IgD-negative memory B cell (primary cell): ENCODE results near the gene ADAM11. TPM values are rescaled to one million over a fixed set of nuclear protein-coding genes. Genes with fewer than 3 reads are reported as not detected.
"Not testable (repeated sequence)": the region's sequence is repeated elsewhere in the genome, so short reads cannot be mapped to it uniquely, and the experiment has no call there.

Experiments used
- H3K27ac Mint-ChIP-seq, 3 donors: one replicate each; pipeline ENCODE4 v1.8.0; 2020 to 2022; ENCODE audit warnings: mild to moderate bottlenecking in 3 of 3, mixed read lengths in 3 of 3, moderate library complexity in 1 of 3
- H3K27me3 Mint-ChIP-seq: one replicate; pipeline ENCODE4 v1.8.0; 2021; ENCODE audit warnings: mixed read lengths
- H3K36me3 Mint-ChIP-seq: one replicate; pipeline ENCODE4 v1.8.0; 2020; ENCODE audit warnings: mild to moderate bottlenecking, mixed read lengths
- H3K4me1 Mint-ChIP-seq, 3 donors: one replicate each; pipeline ENCODE4 v1.8.0; 2020 to 2022; ENCODE audit warnings: mixed read lengths in 3 of 3, mild to moderate bottlenecking in 1 of 3
- H3K4me3 Mint-ChIP-seq, 4 donors: one replicate each; pipeline ENCODE4 v1.8.0; 2020 to 2022; ENCODE audit warnings: mild to moderate bottlenecking in 4 of 4, mixed read lengths in 4 of 4, moderate library complexity in 3 of 4
- H3K9me3 Mint-ChIP-seq, 3 donors: one replicate each; pipeline ENCODE4 v1.8.0; 2020 to 2021; ENCODE audit warnings: mixed read lengths in 3 of 3, mild to moderate bottlenecking in 1 of 3
- polyA plus RNA-seq: library from polyadenylated mRNA; unstranded; fragments of 300-500 nt; fragmentation: Illumina TruSeq; gene quantifications from one replicate; pipeline ENCODE4 v1.2.3, GENCODE V29; 2021

Gene ADAM11
- polyA plus RNA-seq, 1 donor from 2014 or later: not detected

DNA sequence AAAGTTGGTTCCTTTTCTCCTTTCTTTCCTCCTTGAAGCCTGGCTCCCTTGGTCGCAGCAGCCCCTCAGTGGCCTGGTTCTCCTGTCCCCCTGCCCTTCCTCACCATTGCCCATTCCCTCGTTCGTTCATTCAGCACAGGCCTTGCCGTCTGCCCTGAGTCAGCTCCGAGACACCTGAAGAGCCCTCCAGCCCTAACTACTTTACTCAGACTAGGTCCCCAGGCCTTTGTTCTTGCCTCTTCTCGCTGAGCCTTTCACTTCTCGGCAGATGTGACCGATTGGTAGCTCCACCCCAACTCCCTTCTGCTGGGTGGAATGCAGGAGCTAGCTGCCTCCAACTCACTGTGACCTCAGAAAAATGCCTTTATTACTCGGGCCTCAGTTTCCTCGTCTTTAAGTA lies 7.0 kb upstream of the ADAM11 start:
- Mint-ChIP-seq H3K36me3 (peaks cover 2% of the 10 kb centered on the region), H3K27ac (no peak overlapping the region), H3K4me1 (no peaks in the 10 kb centered on the region), H3K4me3 (no peak overlapping the region), H3K9me3 (no peaks in the 10 kb centered on the region), H3K27me3 (no peaks in the 10 kb centered on the region)

GRCh38 chr17:44752953-44753861 lies 5.6 kb upstream of the ADAM11 start:
- H3K27ac Mint-ChIP-seq: no peak overlapping the region

DNA sequence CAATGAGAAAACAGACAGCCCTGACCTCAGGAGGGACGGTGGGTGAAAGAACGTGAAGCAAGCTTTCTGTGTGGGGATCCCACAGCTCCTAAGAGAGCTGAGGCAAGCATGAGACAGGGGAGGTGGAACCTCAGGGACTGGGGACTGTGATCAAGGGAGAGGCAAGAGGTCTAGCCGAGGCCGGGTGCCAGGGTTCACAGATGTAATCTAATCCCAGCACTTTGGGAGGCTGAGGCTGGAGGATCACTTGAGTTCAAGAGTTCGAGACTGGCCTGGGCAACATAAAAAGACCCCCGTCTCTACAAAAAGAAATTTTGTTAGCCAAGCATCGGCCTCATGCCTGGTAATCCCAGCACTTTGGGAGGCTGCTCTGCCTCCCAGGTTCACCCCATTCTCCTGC lies 4.5 kb upstream of the ADAM11 start:
- Mint-ChIP-seq H3K9me3 (no peaks in the 10 kb centered on the region), H3K27ac (no peak overlapping the region), H3K4me3 (no peak overlapping the region), H3K4me1 (peaks cover 0 to 2% (median 0%) of the 10 kb centered on the region in 3 donors), H3K36me3 (peaks cover 2% of the 10 kb centered on the region), H3K27me3 (peaks cover 11% of the 10 kb centered on the region)

More at GRCh38 chr17:44752953-44753861, 5.6 kb upstream of the ADAM11 start:
- peaks cover 2% of the 10 kb centered on the region for H3K36me3 Mint-ChIP-seq
- peaks cover 9% of the 10 kb centered on the region for H3K27me3 Mint-ChIP-seq
- no peak overlapping the region for H3K4me3 Mint-ChIP-seq
- H3K4me1 Mint-ChIP-seq: peaks cover 0 to under 1% (median 0%) of the 10 kb centered on the region in 3 donors
- no peaks in the 10 kb centered on the region for H3K9me3 Mint-ChIP-seq

GRCh38 chr17:44755180-44755579 lies 3.6 kb upstream of the ADAM11 start:
- not testable (repeated sequence) for H3K27ac Mint-ChIP-seq, H3K4me1 Mint-ChIP-seq, H3K9me3 Mint-ChIP-seq, H3K36me3 Mint-ChIP-seq, H3K4me3 Mint-ChIP-seq
- H3K27me3 Mint-ChIP-seq: peaks cover 11% of the 10 kb centered on the region

DNA sequence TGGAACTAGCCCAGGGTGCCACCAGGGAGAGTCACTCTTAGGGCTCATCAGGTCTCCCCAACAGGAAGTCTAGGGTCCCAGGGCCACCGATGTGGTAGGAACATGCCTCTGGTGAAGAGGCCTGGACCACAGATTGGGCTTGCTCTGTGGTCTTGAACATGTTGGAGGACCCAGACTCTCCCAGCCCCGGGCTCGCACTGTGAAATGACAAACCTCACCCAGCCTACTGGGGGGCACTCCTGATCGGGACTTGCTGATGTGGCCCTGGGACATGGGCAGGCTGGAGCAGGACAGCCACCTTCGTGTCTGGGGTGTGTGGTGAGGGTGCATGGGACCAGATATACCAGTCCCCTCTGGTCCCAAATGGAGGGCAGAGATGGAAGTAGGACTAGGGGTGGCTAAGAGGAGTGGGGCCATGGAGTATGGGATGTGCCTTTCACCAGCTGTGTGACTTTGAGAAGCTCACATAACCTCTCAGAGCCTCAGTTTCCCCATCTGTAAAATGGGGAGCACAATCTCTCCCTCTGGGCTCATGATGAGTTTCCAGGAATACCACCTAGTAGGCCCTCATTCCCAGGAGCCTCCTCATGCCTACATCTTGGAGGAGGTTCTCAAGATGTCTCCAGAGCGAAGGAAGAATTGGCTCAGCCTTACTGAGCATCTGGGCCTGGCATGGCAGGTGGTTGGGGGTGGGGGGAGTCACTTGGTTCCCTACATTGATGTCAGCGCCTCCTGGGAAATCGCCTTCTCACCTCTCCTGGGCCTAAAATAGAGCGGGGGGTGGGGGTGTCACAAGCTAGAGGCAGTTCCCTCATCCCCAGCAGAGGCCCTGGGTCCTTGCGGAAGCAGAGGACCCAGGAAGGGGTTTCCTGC lies 1.5 kb upstream of the ADAM11 start:
- Mint-ChIP-seq H3K4me3 (peak overlapping the region in 3 of 4 donors; percentile 17 to 45 (median 45)), H3K36me3 (no peaks in the 10 kb centered on the region), H3K9me3 (no peaks in the 10 kb centered on the region), H3K27me3 (peaks cover 11% of the 10 kb centered on the region), H3K4me1 (peaks cover 0 to 2% (median 0%) of the 10 kb centered on the region in 3 donors), H3K27ac (no peak overlapping the region)

GRCh38 chr17:44757918-44758413 lies 822 bp upstream of the ADAM11 start:
- H3K36me3 Mint-ChIP-seq: no peaks in the 10 kb centered on the region
- H3K4me1 Mint-ChIP-seq: peaks cover 0 to 2% (median 0%) of the 10 kb centered on the region in 3 donors
- H3K27ac Mint-ChIP-seq: peak overlapping the region in 1 of 3 donors; percentile 74
- H3K27me3 Mint-ChIP-seq: peaks cover 11% of the 10 kb centered on the region
- peak overlapping the region; percentile 45 to 83 (median 60) for H3K4me3 Mint-ChIP-seq
- H3K9me3 Mint-ChIP-seq: no peaks in the 10 kb centered on the region

- no peaks in the 10 kb centered on the region for H3K9me3 Mint-ChIP-seq
- H3K4me1 Mint-ChIP-seq: peaks cover 0 to 2% (median 0%) of the 10 kb centered on the region in 3 donors
- H3K27me3 Mint-ChIP-seq: peaks cover 12% of the 10 kb centered on the region
- no peak overlapping the region for H3K27ac Mint-ChIP-seq
- no peaks in the 10 kb centered on the region for H3K36me3 Mint-ChIP-seq
- H3K4me3 Mint-ChIP-seq: no peak overlapping the region
Observed at GRCh38 chr17:44759086-44759915, 513 bp downstream of the ADAM11 start.

- H3K4me1 Mint-ChIP-seq: peaks cover 0 to 2% (median 0%) of the 10 kb centered on the region in 3 donors
- H3K27me3 Mint-ChIP-seq: peaks cover 16% of the 10 kb centered on the region
Observed at GRCh38 chr17:44759916-44760243, 1.1 kb downstream of the ADAM11 start.

DNA sequence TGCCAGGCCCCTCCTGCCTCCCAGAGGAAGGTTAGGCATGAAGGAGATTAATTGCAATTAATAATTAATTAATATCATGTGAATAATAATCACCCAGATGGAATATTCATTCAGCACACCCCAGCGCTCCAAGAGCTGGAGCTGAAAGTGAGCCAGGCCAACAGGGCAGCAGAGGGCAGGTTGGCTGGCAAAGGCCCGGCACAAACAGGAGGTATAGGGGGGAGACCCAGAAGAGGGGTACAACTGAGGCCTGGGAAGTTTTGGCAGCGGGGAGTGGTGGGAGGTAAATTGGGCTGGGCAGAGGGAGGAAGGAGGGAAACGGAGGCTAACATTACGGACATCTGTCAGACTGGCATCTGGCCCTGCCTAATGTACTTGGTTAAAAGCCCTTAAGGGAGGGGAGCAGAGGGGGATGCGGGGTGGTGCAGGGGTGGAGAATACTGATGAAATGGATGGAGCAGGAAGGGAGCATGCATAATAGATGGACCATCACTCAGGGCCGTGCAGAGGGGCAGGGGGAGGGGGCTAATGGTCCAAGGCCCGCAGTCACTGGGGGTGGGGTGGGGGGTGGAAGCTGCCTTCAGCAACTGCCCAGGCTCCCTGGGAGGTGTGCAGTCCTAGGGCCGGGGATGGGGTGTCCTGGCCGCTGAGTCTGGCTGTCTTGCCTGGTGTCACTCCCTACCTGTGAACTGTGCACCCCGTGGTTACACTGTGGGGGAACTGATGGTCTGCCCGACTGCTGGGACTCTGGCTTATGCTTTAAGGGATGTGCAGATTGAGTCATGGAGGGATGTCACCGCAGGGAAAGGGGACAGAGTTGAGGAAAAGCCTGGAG lies 1.9 kb downstream of the ADAM11 start:
- Mint-ChIP-seq H3K4me3 (peak overlapping the region in 3 of 4 donors; percentile 60 to 76 (median 67)), H3K27me3 (peaks cover 19% of the 10 kb centered on the region), H3K27ac (peak overlapping the region in 1 of 3 donors; percentile 35), H3K36me3 (no peaks in the 10 kb centered on the region), H3K4me1 (peaks cover 0 to 2% (median 0%) of the 10 kb centered on the region in 3 donors), H3K9me3 (no peaks in the 10 kb centered on the region)

More at GRCh38 chr17:44759916-44760243, 1.1 kb downstream of the ADAM11 start:
- no peaks in the 10 kb centered on the region for H3K36me3 Mint-ChIP-seq
- H3K9me3 Mint-ChIP-seq: no peaks in the 10 kb centered on the region
- no peak overlapping the region for H3K27ac Mint-ChIP-seq
- H3K4me3 Mint-ChIP-seq: peak overlapping the region in 3 of 4 donors; percentile 60 to 76 (median 72)

- Mint-ChIP-seq H3K4me1 (peaks cover 0 to 2% (median 0%) of the 10 kb centered on the region in 3 donors), H3K9me3 (no peaks in the 10 kb centered on the region), H3K4me3 (no peak overlapping the region), H3K27me3 (peaks cover 22% of the 10 kb centered on the region), H3K27ac (no peak overlapping the region), H3K36me3 (no peaks in the 10 kb centered on the region)
Observed at GRCh38 chr17:44761932-44762810, 3.4 kb downstream of the ADAM11 start.

- H3K4me3 Mint-ChIP-seq: no peak overlapping the region
- H3K36me3 Mint-ChIP-seq: no peaks in the 10 kb centered on the region
- no peaks in the 10 kb centered on the region for H3K9me3 Mint-ChIP-seq
- H3K27me3 Mint-ChIP-seq: peaks cover 15% of the 10 kb centered on the region
- peaks cover 0 to 2% (median 0%) of the 10 kb centered on the region in 3 donors for H3K4me1 Mint-ChIP-seq
- no peak overlapping the region for H3K27ac Mint-ChIP-seq
Observed at GRCh38 chr17:44763170-44763569, 4.4 kb downstream of the ADAM11 start.

GRCh38 chr17:44765965-44766364 lies 7.2 kb downstream of the ADAM11 start:
- Mint-ChIP-seq H3K27ac (peak overlapping the region in 1 of 3 donors; percentile 50), H3K9me3 (no peaks in the 10 kb centered on the region), H3K36me3 (no peaks in the 10 kb centered on the region), H3K4me1 (no peaks in the 10 kb centered on the region), H3K4me3 (no peak overlapping the region), H3K27me3 (peaks cover 13% of the 10 kb centered on the region)
